H54 (cell line): Measurements from ENCODE around the gene BATF2.
"Not testable (repeated sequence)": the region's sequence is repeated elsewhere in the genome, so short reads cannot be mapped to it uniquely, and the experiment has no call there.

Experiments used
- DNase-seq: peaks from one replicate; pipeline ENCODE4 v3.0.0; 2011; ENCODE audit warnings: low spot score, mixed read lengths; ENCODE audit not compliant: insufficient read length
- FAIRE-seq: peaks from 3 replicates; lab custom pipeline; 2011; peaks lifted over from hg19 to GRCh38; lab: Jason Lieb, UNC
- POLR2A ChIP-seq: IDR thresholded peaks from 2 replicates; pipeline ENCODE4 v1.6.1; 2011; ENCODE audit warnings: low read depth, mild to moderate bottlenecking, low read length

BATF2 gene

GRCh38 chr11:64996710-64997380 is at the start of gene BATF2:
TSS of gene BATF2 (minus strand) at chr11:64996971. CDS start at chr11:64996914, 57 bp downstream.
- FAIRE-seq (no peak), DNase-seq (peak; percentile 86)
- TF ChIP-seq POLR2A: peak; percentile 20; the same call in 1 of the 2 replicates

GRCh38 chr11:65045728-65046127 is 49.0 kb upstream of the BATF2 start:
- no peak for TF ChIP-seq POLR2A
- FAIRE-seq: no peak

GRCh38 chr11:65045061-65045460 is 48.3 kb upstream of the BATF2 start:
- FAIRE-seq (no peak), DNase-seq (no peak)
- TF ChIP-seq POLR2A: no peak

More at GRCh38 chr11:65045728-65046127, 49.0 kb upstream of the BATF2 start:
- no peak for DNase-seq

GRCh38 chr11:65043881-65044501 is 47.2 kb upstream of the BATF2 start:
- FAIRE-seq (no peak), DNase-seq (peak; percentile 69)
- no peak for TF ChIP-seq POLR2A

- no peak for FAIRE-seq
- no peak for DNase-seq
- TF ChIP-seq POLR2A: no peak
Measured at GRCh38 chr11:65042891-65043290, 46.1 kb upstream of the BATF2 start.

GRCh38 chr11:65040847-65041622 is 44.3 kb upstream of the BATF2 start, which contains the start of gene SAC3D1:
TSS of gene SAC3D1 (plus strand) at chr11:65041210. CDS start at chr11:65041293, 83 bp downstream.
- peak; percentile 96 for DNase-seq
- peak; percentile 55 for TF ChIP-seq POLR2A
- no peak for FAIRE-seq

- TF ChIP-seq POLR2A: no peak
- DNase-seq (no peak), FAIRE-seq (no peak)
Measured at GRCh38 chr11:65040520-65040846, 43.7 kb upstream of the BATF2 start.

- FAIRE-seq (no peak), DNase-seq (no peak)
- no peak for TF ChIP-seq POLR2A
Measured at GRCh38 chr11:65036931-65037330, 40.2 kb upstream of the BATF2 start.

- no peak for FAIRE-seq
Measured at GRCh38 chr11:65035579-65035978, 38.8 kb upstream of the BATF2 start.

GRCh38 chr11:65034423-65034822 is 37.7 kb upstream of the BATF2 start:
- no peak for DNase-seq
- FAIRE-seq: no peak
- no peak for TF ChIP-seq POLR2A

More at GRCh38 chr11:65035579-65035978, 38.8 kb upstream of the BATF2 start:
- no peak for TF ChIP-seq POLR2A
- no peak for DNase-seq

GRCh38 chr11:65032216-65032615 is 35.4 kb upstream of the BATF2 start:
- DNase-seq (no peak), FAIRE-seq (no peak)

GRCh38 chr11:65027213-65028067 is 30.7 kb upstream of the BATF2 start, which contains the start of gene SNX15:
TSS of gene SNX15 (plus strand) at chr11:65027439. CDS start at chr11:65027538, 99 bp downstream.
- TF ChIP-seq POLR2A: peak; percentile 82
- peak; percentile 23 for FAIRE-seq
- peak; percentile 82 for DNase-seq

More at GRCh38 chr11:65032216-65032615, 35.4 kb upstream of the BATF2 start:
- no peak for TF ChIP-seq POLR2A

- FAIRE-seq (no peak), DNase-seq (no peak)
- no peak for TF ChIP-seq POLR2A
Measured at GRCh38 chr11:65026810-65027209, 30.0 kb upstream of the BATF2 start.

GRCh38 chr11:65023502-65023901 is 26.7 kb upstream of the BATF2 start:
- not testable (repeated sequence) for DNase-seq, FAIRE-seq
